Ramos (cell line): ENCODE results near the gene PARS2.

Experiments used
- in situ Hi-C: fragments of 300-500 bp; cut with MboI; formaldehyde crosslinking; loops from one replicate; pipeline ENCODE4 v1.14.3; 2022; ENCODE audit warnings: low sequenced_read_pairs; ENCODE audit not compliant: unreplicated experiment

The PARS2 gene

DNA sequence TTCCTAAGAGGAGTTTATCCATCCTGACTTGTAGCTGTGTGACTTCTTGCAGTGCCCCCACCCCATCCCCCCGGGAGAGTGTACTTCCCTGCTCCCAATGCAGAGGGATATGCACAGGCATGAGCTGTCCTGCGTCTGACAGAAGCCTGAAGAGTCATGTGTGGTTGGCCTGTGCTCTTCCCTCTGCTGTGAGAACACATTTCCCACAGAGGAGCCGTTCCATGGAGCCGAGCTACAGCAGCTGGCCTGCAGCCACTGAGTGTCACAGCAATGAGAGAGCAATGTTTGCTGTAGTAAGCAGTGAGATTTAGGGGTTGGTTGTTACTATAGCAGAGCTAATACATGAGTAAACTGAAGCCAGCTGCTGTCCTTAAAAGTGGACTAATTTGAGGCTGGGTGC lies 22.0 kb downstream of the PARS2 start:
- in situ Hi-C loops: no loop called here

DNA sequence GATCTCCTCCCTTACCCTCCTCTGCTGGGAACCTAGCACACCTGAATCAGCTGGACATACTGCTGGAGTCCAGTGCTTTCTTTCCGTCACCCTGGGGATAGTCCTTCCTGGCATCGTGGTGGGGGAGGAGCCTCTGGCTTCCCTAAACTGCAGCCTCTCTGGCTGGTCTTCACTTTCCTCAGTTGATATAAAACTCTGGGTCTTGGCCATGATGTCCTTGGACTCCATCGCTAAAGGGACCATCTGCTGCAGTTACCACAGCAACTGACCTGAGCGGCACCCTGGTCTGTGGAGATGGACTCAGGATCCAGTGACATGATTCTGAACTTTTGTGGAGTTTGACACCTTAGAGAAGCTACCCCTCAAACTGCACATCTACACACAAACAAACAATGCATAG lies 22.8 kb downstream of the PARS2 start:
- in situ Hi-C loops: no loop called here

DNA sequence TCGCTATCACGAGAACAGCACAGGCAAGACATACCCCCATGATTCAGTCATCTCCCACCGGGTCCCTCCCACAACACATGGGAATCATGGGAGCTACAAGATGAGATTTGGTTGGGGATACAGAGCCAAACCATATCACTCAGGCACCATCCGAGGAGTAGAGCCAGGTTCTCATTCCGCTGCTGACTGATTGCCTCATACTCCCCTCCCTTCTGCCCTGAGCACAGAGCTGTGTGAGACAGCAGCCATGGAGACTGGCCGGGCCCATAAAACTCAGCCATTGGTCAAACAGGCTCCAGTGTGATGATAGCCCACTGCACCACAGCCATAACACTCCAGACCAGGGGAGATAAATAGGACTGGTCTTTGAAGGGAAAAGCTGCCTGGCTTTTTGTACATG lies 26.1 kb downstream of the PARS2 start:
- in situ Hi-C loops: no loop called here

- in situ Hi-C loops: no loop called here
Measured at GRCh38 chr1:54736685-54737084, 27.6 kb downstream of the PARS2 start.

GRCh38 chr1:54728027-54728426 lies 36.3 kb downstream of the PARS2 start:
- in situ Hi-C loops: no loop called here

DNA sequence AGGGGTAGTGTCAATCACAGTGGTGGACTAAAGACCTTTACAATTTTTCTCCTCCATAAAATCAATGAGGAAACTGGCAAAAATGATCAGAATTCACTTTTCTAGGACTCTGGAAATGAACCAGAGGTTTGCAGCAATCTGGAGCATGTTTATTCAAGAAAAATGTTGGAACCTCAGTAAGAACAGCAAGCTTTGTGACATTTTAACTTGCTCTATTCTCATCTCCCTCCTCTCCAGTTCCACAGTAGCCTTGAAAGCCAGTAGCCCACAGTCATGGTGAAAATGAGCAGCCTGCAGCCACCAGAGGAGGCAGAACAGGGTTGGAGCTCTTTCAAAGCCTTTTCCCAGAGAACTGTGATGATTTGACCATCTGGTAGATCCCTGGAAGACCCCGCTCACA lies 39.6 kb downstream of the PARS2 start:
- in situ Hi-C loops: no loop called here

DNA sequence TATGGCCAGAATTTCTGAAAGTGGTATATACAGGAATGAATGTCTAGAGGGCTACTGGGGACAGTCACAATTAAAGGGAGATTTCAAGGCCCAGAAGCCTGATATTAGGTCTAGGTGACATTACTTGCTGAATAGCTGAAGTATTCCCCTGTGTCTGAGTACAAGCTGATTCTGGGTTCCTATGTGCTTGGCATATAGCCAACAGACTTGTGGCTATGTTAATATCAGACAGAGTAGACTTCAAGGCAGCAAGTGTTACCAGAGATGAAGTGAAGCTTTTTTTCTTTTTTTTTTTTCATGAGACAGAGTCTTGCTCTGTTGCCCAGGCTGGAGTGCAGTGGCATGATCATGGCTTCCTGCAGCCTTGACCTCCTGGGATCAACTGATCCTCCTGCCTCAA lies 40.3 kb downstream of the PARS2 start:
- in situ Hi-C loops: no loop called here

GRCh38 chr1:54721719-54722118 lies 42.6 kb downstream of the PARS2 start:
- in situ Hi-C loops: no loop called here

DNA sequence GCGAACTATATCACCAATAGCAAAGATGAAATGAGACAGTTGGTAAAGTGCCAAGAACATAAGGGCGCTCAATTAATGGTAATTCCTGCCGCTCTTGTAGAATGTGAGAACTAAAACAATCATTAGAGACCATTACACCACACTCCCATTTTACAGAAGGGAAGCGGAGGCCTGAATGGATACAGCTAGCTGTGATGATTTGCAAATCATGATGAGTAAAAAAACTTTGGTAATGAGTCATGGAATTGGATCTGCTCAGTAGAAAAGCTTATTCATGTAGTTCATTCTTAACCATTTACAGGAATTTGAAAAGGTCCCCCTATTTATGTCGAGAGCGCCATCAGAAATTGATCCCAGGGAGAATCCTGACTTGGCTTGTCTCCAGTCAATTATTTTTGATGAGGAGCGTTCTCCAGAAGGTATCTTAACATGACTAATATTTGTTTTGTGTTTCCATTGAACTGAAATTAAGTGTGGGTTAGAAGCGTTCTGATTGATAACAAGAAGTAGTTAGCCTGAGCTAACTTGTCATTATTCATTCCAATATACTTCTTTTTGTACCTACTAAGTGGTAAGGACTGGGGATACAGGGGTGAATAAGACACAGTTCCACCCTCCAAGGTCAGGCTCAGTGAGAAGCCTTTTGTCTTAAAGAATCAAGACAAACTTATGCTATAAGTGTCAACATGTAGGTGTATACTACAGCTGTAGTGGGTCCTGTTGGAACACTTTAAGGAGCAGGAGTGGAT lies 47.9 kb downstream of the PARS2 start:
- in situ Hi-C loops: no loop called here

GRCh38 chr1:54715493-54716298 lies 48.6 kb downstream of the PARS2 start, which contains the start of gene TTC4:
TSS of gene TTC4 (plus strand) at chr1:54715861. CDS start at chr1:54715909, 48 bp downstream.
- in situ Hi-C loops: no loop called here

DNA sequence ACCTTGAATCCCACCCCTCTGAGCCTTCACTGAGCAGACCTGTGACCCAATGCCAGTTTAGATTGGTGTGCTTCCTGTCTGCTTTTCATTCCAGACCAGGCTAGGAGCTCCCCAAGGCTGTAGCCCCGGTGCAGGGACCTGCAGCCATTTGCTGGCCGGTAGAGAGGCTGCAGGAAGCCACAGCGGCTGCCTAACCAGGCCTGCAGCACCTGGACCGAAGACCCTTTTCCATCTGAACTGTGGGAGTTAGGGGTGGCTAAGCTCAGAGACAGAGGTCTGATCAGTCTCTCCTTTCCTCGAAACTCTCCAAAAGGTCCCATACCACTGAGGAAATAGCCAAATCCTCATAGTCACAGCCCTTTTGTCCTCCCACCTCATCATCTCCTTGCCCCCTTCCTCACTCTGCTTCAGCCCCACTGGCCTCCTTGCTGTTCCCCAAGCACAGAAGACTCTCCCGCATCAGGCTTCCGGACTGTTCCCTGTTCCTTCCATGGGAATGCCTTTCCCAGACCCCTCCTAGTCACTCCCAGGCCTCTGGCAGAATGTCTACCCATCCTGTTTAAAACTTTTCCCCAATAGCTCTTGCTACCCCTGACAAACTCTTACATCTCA lies 49.3 kb downstream of the PARS2 start:
- in situ Hi-C loops: no loop called here

DNA sequence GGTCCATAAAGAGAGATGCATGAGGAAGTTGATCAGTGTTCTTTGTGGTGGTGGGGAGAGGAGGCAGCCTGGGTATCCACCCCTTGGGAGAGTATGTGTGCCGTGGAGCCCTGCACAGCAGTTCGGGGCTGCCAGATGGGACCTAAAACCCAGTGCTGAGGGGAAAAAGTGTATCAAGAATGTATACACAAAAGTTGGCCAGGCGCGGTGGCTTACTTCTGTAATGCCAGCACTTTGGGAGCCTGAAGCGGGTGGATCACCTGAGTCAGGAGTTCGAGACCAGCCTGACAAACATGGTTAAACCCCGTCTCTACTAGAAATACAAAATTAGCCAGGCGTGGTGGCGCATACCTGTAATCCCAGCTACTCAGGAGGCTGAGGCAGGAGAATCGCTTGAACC lies 52.8 kb downstream of the PARS2 start:
- in situ Hi-C loops: no loop called here

- in situ Hi-C loops: no loop called here
Measured at GRCh38 chr1:54710841-54711240, 53.5 kb downstream of the PARS2 start.

- in situ Hi-C loops: no loop called here
Measured at GRCh38 chr1:54710434-54710833, 53.9 kb downstream of the PARS2 start.

- in situ Hi-C loops: no loop called here
Measured at GRCh38 chr1:54709547-54710292, 54.6 kb downstream of the PARS2 start.

DNA sequence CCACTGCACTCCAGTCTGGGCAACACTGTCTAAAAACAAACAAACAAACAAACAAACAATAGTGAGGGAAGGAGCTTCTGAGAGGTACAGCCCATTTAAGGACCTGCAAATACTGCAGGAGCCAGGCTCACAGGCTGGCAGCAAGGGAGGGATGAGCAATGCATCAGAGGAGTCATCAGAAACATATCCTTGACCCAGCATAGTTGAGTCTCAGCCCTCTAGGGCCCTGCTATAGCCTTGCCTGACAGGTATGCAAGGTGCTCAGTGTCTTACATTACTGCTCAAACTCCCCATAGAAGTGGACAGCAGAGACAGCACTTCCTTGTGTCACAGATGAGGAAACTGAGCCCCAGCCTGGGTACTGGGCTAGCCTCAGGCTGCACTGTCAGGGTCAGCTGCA lies 55.9 kb downstream of the PARS2 start:
- in situ Hi-C loops: no loop called here
